GM23338 (cell line): ENCODE measurements around the gene CAMTA1. TPM values are rescaled to one million over a fixed set of nuclear protein-coding genes. Genes with fewer than 3 reads are reported as not detected.

Experiments used
- ATAC-seq: fragments of 200-7000 bp; cut with Tn5 transposase; 3 replicates; pipeline ENCODE4 v1.9.1; 2020
- DNase-seq: peaks from one replicate; pipeline ENCODE4 v3.0.0-alpha.2; 2015; ENCODE audit warnings: low spot score
- H2AFZ ChIP-seq: fragments of 200-600 bp; sonication (generic); 2 replicates; pipeline ENCODE4 v1.8.0; 2016; ENCODE audit warnings: antibody characterized with exemption, mild to moderate bottlenecking, moderate library complexity
- H3F3A ChIP-seq: fragments of 200-600 bp; sonication (generic); replicated peaks from 2 replicates; pipeline ENCODE4 v1.8.0; 2017; ENCODE audit warnings: antibody characterized with exemption, mixed run types, low read depth
- H3K27ac ChIP-seq: fragments of 200-600 bp; sonication (generic); 2 replicates; pipeline ENCODE4 v1.6.1; 2016; ENCODE audit warnings: low read depth
- H3K27me3 ChIP-seq: fragments of 200-600 bp; sonication (generic); 2 replicates; pipeline ENCODE4 v1.8.0; 2016; ENCODE audit warnings: mild to moderate bottlenecking, mixed run types, moderate library complexity; ENCODE audit not compliant: insufficient read depth
- H3K36me3 ChIP-seq: fragments of 200-600 bp; sonication (generic); 2 replicates; pipeline ENCODE4 v1.8.0; 2016; ENCODE audit warnings: mild to moderate bottlenecking; ENCODE audit not compliant: insufficient read depth
- H3K4me1 ChIP-seq: fragments of 200-600 bp; sonication (generic); 2 replicates; pipeline ENCODE4 v1.8.0; 2016; ENCODE audit warnings: mild to moderate bottlenecking, moderate library complexity; ENCODE audit not compliant: insufficient read depth
- H3K4me2 ChIP-seq: fragments of 200-600 bp; sonication (generic); 2 replicates; pipeline ENCODE4 v1.7.1; 2017; ENCODE audit warnings: mixed run types
- H3K4me3 ChIP-seq: fragments of 200-600 bp; sonication (generic); 2 replicates; pipeline ENCODE4 v1.6.1; 2016; ENCODE audit warnings: mixed run types
- H3K79me2 ChIP-seq: fragments of 200-600 bp; sonication (generic); replicated peaks from 2 replicates; pipeline ENCODE4 v1.8.0; 2017; ENCODE audit warnings: mild to moderate bottlenecking; ENCODE audit not compliant: insufficient read depth
- H3K9me2 ChIP-seq: fragments of 200-600 bp; sonication (generic); 2 replicates; pipeline ENCODE4 v1.8.0; 2017; ENCODE audit not compliant: insufficient read depth
- H4K20me1 ChIP-seq: fragments of 200-600 bp; sonication (generic); replicated peaks from 2 replicates; pipeline ENCODE4 v1.8.0; 2017; ENCODE audit warnings: mild to moderate bottlenecking; ENCODE audit not compliant: insufficient read depth
- H3K27ac Mint-ChIP-seq: 2 replicates; pipeline ENCODE4 v1.8.0; 2020; ENCODE audit warnings: inconsistent platforms, mild to moderate bottlenecking, moderate library complexity, mixed read lengths
- H3K27me3 Mint-ChIP-seq: 3 replicates; pipeline ENCODE4 v1.8.0; 2022; ENCODE audit warnings: low read depth, mild to moderate bottlenecking, moderate library complexity, mixed read lengths, inconsistent platforms; ENCODE audit not compliant: insufficient read depth, poor library complexity
- H3K36me3 Mint-ChIP-seq: 3 replicates; pipeline ENCODE4 v1.8.0; 2021; ENCODE audit warnings: low read depth, mild to moderate bottlenecking, inconsistent platforms, moderate library complexity, mixed read lengths
- H3K4me1 Mint-ChIP-seq: 3 replicates; pipeline ENCODE4 v1.8.0; 2020; ENCODE audit warnings: mild to moderate bottlenecking, inconsistent platforms, mixed read lengths
- H3K4me3 Mint-ChIP-seq: 3 replicates; pipeline ENCODE4 v1.8.0; 2021; ENCODE audit warnings: moderate library complexity, mild to moderate bottlenecking, inconsistent platforms, mixed read lengths
- H3K9me3 Mint-ChIP-seq: 3 replicates; pipeline ENCODE4 v1.8.0; 2020; ENCODE audit warnings: moderate library complexity, mild to moderate bottlenecking, inconsistent platforms, mixed read lengths
- CREB1 ChIP-seq: fragments of 250-450 bp; sonication (Bioruptor Pico); IDR thresholded peaks from 2 replicates; pipeline ENCODE4 v1.5.0; 2020; ENCODE audit warnings: low read depth, mild to moderate bottlenecking, moderate library complexity
- EZH2 ChIP-seq: fragments of 200-600 bp; sonication (generic); IDR thresholded peaks from one replicate; pipeline ENCODE4 v1.8.0; 2017; ENCODE audit warnings: antibody characterized with exemption, mild to moderate bottlenecking, low read depth; ENCODE audit not compliant: unreplicated experiment
- EZH2phosphoT487 ChIP-seq: fragments of 200-600 bp; sonication (generic); IDR thresholded peaks from one replicate; pipeline ENCODE4 v1.8.1; 2018; ENCODE audit warnings: antibody characterized with exemption; ENCODE audit not compliant: unreplicated experiment
- JUNB ChIP-seq: IDR thresholded peaks from one replicate; pipeline ENCODE4 v1.6.1; 2016; ENCODE audit warnings: antibody characterized with exemption; ENCODE audit not compliant: unreplicated experiment
- NANOG ChIP-seq: IDR thresholded peaks from 2 replicates; pipeline ENCODE4 v1.6.1; 2016; ENCODE audit warnings: antibody characterized with exemption, borderline replicate concordance
- POLR2AphosphoS5 ChIP-seq: IDR thresholded peaks from 2 replicates; pipeline ENCODE4 v1.6.1; 2016; ENCODE audit warnings: antibody characterized with exemption, low read depth
- STAT1 ChIP-seq: IDR thresholded peaks from one replicate; pipeline ENCODE4 v1.6.1; 2016; ENCODE audit warnings: antibody characterized with exemption; ENCODE audit not compliant: unreplicated experiment
- ZNF114 ChIP-seq: fragments of 250-450 bp; sonication (Bioruptor Pico); IDR thresholded peaks from 2 replicates; pipeline ENCODE4 v1.5.0; 2020; ENCODE audit warnings: mild to moderate bottlenecking, moderate library complexity
- ZNF331 ChIP-seq: fragments of 250-450 bp; sonication (Bioruptor Pico); IDR thresholded peaks from 2 replicates; pipeline ENCODE4 v1.5.0; 2020; ENCODE audit warnings: low read depth, mild to moderate bottlenecking, moderate library complexity
- polyA plus RNA-seq: library from polyadenylated mRNA; unstranded; fragments of >200 nt; fragmentation: Nextera tagmentation; extraction: Ambion mirVana; gene quantifications from 2 replicates; pipeline ENCODE4 v1.2.1, GENCODE V29; 2016
- total RNA-seq: library from RNA; depleted of rRNA; stranded (reverse); fragments of >200 nt; shearing (Covaris generic); gene quantifications from 2 replicates; pipeline ENCODE4 v1.2.3, GENCODE V29; 2014
- TF ChIP-seq, protein P1 (sequence below): fragments of 250-450 bp; sonication (Bioruptor Pico); IDR thresholded peaks from 2 replicates; pipeline ENCODE4 v1.5.0; 2020; ENCODE audit warnings: mild to moderate bottlenecking, moderate library complexity
- TF ChIP-seq, protein P2 (sequence below): IDR thresholded peaks from 2 replicates; pipeline ENCODE4 v1.6.1; 2016; ENCODE audit warnings: antibody characterized with exemption
- TF ChIP-seq, protein P3 (sequence below): IDR thresholded peaks from one replicate; pipeline ENCODE4 v1.6.1; 2018; ENCODE audit warnings: antibody characterized with exemption; ENCODE audit not compliant: unreplicated experiment
- TF ChIP-seq, protein P4 (sequence below), 2 experiments: fragments of 200-600 bp in 1 of 2; sonication (generic) in 1 of 2; conservative IDR thresholded peaks; 2 replicates each; pipeline versions ENCODE4 v1.5.1 to v1.6.1; 2016 to 2017; ENCODE audit warnings: antibody characterized with exemption in 2 of 2, low read depth in 2 of 2, mild to moderate bottlenecking in 2 of 2, moderate library complexity in 1 of 2

CAMTA1 gene
- total and polyA plus RNA-seq, 2 experiments from 2014 or later, result 115 to 519 TPM

DNA sequence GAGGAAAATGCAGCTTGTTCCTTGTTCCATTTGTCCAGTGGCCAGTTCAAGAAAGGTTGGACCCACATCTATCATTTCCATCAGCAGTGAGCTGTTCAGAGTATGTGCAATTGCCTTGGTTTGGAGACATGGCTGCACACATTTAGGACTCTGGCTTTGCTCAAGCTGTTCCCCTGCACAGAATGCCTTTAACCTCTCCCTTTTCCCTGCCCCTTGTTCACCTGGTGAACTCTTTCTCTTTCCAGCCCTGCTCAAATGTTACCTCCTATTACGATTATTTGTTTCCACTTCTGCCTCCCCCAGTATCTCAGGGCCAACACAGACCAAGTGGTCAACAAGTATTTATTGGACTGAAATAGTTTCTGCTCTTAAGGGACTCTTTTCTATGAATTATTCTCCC is 385.9 kb downstream of the CAMTA1 start (continued):
- TF ChIP-seq, protein P1, sequence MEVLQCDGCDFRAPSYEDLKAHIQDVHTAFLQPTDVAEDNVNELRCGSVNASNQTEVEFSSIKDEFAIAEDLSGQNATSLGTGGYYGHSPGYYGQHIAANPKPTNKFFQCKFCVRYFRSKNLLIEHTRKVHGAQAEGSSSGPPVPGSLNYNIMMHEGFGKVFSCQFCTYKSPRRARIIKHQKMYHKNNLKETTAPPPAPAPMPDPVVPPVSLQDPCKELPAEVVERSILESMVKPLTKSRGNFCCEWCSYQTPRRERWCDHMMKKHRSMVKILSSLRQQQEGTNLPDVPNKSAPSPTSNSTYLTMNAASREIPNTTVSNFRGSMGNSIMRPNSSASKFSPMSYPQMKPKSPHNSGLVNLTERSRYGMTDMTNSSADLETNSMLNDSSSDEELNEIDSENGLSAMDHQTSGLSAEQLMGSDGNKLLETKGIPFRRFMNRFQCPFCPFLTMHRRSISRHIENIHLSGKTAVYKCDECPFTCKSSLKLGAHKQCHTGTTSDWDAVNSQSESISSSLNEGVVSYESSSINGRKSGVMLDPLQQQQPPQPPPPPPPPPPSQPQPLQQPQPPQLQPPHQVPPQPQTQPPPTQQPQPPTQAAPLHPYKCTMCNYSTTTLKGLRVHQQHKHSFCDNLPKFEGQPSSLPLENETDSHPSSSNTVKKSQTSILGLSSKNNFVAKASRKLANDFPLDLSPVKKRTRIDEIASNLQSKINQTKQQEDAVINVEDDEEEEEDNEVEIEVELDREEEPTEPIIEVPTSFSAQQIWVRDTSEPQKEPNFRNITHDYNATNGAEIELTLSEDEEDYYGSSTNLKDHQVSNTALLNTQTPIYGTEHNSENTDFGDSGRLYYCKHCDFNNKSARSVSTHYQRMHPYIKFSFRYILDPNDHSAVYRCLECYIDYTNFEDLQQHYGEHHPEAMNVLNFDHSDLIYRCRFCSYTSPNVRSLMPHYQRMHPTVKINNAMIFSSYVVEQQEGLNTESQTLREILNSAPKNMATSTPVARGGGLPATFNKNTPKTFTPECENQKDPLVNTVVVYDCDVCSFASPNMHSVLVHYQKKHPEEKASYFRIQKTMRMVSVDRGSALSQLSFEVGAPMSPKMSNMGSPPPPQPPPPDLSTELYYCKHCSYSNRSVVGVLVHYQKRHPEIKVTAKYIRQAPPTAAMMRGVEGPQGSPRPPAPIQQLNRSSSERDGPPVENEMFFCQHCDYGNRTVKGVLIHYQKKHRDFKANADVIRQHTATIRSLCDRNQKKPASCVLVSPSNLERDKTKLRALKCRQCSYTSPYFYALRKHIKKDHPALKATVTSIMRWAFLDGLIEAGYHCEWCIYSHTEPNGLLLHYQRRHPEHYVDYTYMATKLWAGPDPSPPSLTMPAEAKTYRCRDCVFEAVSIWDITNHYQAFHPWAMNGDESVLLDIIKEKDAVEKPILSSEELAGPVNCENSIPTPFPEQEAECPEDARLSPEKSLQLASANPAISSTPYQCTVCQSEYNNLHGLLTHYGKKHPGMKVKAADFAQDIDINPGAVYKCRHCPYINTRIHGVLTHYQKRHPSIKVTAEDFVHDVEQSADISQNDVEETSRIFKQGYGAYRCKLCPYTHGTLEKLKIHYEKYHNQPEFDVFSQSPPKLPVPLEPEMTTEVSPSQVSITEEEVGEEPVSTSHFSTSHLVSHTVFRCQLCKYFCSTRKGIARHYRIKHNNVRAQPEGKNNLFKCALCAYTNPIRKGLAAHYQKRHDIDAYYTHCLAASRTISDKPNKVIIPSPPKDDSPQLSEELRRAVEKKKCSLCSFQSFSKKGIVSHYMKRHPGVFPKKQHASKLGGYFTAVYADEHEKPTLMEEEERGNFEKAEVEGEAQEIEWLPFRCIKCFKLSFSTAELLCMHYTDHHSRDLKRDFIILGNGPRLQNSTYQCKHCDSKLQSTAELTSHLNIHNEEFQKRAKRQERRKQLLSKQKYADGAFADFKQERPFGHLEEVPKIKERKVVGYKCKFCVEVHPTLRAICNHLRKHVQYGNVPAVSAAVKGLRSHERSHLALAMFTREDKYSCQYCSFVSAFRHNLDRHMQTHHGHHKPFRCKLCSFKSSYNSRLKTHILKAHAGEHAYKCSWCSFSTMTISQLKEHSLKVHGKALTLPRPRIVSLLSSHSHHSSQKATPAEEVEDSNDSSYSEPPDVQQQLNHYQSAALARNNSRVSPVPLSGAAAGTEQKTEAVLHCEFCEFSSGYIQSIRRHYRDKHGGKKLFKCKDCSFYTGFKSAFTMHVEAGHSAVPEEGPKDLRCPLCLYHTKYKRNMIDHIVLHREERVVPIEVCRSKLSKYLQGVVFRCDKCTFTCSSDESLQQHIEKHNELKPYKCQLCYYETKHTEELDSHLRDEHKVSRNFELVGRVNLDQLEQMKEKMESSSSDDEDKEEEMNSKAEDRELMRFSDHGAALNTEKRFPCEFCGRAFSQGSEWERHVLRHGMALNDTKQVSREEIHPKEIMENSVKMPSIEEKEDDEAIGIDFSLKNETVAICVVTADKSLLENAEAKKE (CRISPR knock-in tag), result no peak
- TF ChIP-seq ZNF114 (CRISPR knock-in tag) (no peak), JUNB (no peak), STAT1 (no peak), NANOG (no peak), ZNF331 (no peak), POLR2AphosphoS5 (no peak), EZH2phosphoT487 (no peak), EZH2 (no peak)
- TF ChIP-seq, protein P2, sequence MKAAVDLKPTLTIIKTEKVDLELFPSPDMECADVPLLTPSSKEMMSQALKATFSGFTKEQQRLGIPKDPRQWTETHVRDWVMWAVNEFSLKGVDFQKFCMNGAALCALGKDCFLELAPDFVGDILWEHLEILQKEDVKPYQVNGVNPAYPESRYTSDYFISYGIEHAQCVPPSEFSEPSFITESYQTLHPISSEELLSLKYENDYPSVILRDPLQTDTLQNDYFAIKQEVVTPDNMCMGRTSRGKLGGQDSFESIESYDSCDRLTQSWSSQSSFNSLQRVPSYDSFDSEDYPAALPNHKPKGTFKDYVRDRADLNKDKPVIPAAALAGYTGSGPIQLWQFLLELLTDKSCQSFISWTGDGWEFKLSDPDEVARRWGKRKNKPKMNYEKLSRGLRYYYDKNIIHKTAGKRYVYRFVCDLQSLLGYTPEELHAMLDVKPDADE, result no peak

DNA sequence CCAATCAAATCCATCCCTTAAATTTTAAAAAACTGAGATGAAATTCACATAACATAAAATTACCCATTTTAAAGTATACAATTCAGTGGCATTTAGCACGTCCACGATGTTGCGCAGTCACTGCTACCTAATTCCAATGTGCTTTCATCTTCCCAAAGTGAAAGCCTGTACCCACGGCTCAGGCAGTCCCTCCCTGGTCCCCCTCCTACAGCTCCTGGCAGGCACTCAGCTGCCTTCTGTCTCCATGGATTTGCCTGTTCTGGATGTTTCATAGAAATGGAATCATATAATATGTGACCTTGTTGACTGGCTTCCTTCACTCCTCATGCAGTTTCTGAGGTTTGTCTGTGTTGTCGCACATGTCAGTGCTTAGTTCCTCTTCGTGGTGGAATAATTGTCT is 386.3 kb downstream of the CAMTA1 start:
- ATAC-seq (no peak), DNase-seq (no peak)
- no peaks in the 10 kb centered on the region for H3K27me3 Mint-ChIP-seq
- Histone ChIP-seq H3K79me2 (no peaks in the 10 kb centered on the region), H2AFZ (no peak overlapping the region), H3K27ac (no peak overlapping the region), H3K4me1 (no peaks in the 10 kb centered on the region), H3K4me3 (no peak overlapping the region), H3K4me2 (no peak overlapping the region), H3K36me3 (no peaks in the 10 kb centered on the region), H4K20me1 (no peaks in the 10 kb centered on the region), H3K27me3 (no peaks in the 10 kb centered on the region), H3F3A (no peaks in the 10 kb centered on the region), H3K9me2 (no peaks in the 10 kb centered on the region)
- H3K36me3 Mint-ChIP-seq, result no peaks in the 10 kb centered on the region
- no peak overlapping the region for H3K27ac Mint-ChIP-seq
- no peaks in the 10 kb centered on the region for H3K4me1 Mint-ChIP-seq
- peaks cover 2% of the 10 kb centered on the region; the same call in 1 of the 3 replicates for H3K9me3 Mint-ChIP-seq
- H3K4me3 Mint-ChIP-seq, result no peak overlapping the region
- TF ChIP-seq EZH2phosphoT487 (no peak), CREB1 (CRISPR knock-in tag) (no peak), JUNB (no peak), ZNF114 (CRISPR knock-in tag) (no peak), ZNF331 (no peak), POLR2AphosphoS5 (no peak), NANOG (no peak), EZH2 (no peak)
- TF ChIP-seq, protein P3, sequence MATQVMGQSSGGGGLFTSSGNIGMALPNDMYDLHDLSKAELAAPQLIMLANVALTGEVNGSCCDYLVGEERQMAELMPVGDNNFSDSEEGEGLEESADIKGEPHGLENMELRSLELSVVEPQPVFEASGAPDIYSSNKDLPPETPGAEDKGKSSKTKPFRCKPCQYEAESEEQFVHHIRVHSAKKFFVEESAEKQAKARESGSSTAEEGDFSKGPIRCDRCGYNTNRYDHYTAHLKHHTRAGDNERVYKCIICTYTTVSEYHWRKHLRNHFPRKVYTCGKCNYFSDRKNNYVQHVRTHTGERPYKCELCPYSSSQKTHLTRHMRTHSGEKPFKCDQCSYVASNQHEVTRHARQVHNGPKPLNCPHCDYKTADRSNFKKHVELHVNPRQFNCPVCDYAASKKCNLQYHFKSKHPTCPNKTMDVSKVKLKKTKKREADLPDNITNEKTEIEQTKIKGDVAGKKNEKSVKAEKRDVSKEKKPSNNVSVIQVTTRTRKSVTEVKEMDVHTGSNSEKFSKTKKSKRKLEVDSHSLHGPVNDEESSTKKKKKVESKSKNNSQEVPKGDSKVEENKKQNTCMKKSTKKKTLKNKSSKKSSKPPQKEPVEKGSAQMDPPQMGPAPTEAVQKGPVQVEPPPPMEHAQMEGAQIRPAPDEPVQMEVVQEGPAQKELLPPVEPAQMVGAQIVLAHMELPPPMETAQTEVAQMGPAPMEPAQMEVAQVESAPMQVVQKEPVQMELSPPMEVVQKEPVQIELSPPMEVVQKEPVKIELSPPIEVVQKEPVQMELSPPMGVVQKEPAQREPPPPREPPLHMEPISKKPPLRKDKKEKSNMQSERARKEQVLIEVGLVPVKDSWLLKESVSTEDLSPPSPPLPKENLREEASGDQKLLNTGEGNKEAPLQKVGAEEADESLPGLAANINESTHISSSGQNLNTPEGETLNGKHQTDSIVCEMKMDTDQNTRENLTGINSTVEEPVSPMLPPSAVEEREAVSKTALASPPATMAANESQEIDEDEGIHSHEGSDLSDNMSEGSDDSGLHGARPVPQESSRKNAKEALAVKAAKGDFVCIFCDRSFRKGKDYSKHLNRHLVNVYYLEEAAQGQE, result no peak
- TF ChIP-seq, protein P4, sequence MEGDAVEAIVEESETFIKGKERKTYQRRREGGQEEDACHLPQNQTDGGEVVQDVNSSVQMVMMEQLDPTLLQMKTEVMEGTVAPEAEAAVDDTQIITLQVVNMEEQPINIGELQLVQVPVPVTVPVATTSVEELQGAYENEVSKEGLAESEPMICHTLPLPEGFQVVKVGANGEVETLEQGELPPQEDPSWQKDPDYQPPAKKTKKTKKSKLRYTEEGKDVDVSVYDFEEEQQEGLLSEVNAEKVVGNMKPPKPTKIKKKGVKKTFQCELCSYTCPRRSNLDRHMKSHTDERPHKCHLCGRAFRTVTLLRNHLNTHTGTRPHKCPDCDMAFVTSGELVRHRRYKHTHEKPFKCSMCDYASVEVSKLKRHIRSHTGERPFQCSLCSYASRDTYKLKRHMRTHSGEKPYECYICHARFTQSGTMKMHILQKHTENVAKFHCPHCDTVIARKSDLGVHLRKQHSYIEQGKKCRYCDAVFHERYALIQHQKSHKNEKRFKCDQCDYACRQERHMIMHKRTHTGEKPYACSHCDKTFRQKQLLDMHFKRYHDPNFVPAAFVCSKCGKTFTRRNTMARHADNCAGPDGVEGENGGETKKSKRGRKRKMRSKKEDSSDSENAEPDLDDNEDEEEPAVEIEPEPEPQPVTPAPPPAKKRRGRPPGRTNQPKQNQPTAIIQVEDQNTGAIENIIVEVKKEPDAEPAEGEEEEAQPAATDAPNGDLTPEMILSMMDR (conservative IDR thresholded peaks at IDR 0.05; ENCODE audit: low read depth in 2 of 2), result no peak
